ENCODE measurements around the gene NHERF1.

DNA sequence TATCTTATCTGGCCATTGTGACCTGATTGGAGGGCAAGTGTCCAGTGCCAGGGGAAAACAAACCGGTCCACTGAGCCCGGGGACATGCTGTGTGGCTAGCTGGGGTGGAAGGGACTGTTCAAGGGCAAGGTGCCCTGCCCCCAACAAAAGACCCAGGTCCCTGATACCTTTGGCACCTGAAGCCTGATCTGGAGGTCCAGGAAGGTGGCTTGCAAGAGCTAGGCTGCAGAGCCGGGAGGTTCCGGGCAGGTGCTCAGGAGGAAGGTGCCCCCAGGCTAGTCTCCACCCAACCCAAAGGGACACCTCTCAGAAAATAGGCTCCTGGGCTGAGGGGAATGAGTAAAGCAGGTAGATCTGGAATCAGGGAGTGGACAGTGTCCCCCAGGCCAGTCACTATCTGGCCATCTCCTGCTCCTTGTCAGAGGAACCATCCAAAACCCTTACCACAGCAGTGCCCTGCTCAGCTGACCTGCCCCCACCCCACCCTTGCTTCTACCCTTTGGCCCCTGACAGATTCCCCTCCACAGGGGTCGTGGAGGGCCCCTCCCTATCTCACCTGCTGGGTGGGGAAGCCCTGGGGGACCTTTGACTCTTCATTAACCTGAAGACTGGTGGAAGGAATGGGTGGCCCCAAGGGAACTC, 21.5 kb downstream of the NHERF1 start:
- TF ChIP-seq, protein P1, sequence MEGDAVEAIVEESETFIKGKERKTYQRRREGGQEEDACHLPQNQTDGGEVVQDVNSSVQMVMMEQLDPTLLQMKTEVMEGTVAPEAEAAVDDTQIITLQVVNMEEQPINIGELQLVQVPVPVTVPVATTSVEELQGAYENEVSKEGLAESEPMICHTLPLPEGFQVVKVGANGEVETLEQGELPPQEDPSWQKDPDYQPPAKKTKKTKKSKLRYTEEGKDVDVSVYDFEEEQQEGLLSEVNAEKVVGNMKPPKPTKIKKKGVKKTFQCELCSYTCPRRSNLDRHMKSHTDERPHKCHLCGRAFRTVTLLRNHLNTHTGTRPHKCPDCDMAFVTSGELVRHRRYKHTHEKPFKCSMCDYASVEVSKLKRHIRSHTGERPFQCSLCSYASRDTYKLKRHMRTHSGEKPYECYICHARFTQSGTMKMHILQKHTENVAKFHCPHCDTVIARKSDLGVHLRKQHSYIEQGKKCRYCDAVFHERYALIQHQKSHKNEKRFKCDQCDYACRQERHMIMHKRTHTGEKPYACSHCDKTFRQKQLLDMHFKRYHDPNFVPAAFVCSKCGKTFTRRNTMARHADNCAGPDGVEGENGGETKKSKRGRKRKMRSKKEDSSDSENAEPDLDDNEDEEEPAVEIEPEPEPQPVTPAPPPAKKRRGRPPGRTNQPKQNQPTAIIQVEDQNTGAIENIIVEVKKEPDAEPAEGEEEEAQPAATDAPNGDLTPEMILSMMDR (conservative IDR thresholded peaks at IDR 0.05): no peak
- no peak for TF ChIP-seq EZH2 (IDR thresholded peaks at IDR 0.05; ENCODE audit: low read depth)
